ENCODE measurements around the gene ABHD13. TPM values are rescaled to one million over a fixed set of nuclear protein-coding genes. Genes with fewer than 3 reads are reported as not detected.

The ABHD13 gene
- total RNA-seq, 2 donors from 2014 or later: 8.0 to 10.2 TPM

GRCh38 chr13:108188260-108188659 lies 29.9 kb upstream of the ABHD13 start:
- Histone ChIP-seq H3K9ac (ENCODE audit: extremely low read depth, low read length, poor library complexity, severe bottlenecking) (no peak overlapping the region), H3K4me1 (ENCODE audit: control insufficient read depth, insufficient read depth, low read length) (no peaks in the 10 kb centered on the region), H3K4me3 (ENCODE audit: low read length) (no peak overlapping the region), H3K9me3 (ENCODE audit: control insufficient read depth, low read length) (no peaks in the 10 kb centered on the region), H3K27ac (ENCODE audit: low read depth, low read length) (no peak overlapping the region), H3K36me3 (ENCODE audit: control insufficient read depth, insufficient read depth, low read length) (no peaks in the 10 kb centered on the region), H3K27me3 (ENCODE audit: control insufficient read depth, insufficient read depth, low read length, poor library complexity, severe bottlenecking) (no peaks in the 10 kb centered on the region)
- H3K36me3 Mint-ChIP-seq (ENCODE audit: low read depth): no peaks in the 10 kb centered on the region
- H3K4me1 Mint-ChIP-seq: peaks cover 4% of the 10 kb centered on the region
- TF ChIP-seq, protein P1, sequence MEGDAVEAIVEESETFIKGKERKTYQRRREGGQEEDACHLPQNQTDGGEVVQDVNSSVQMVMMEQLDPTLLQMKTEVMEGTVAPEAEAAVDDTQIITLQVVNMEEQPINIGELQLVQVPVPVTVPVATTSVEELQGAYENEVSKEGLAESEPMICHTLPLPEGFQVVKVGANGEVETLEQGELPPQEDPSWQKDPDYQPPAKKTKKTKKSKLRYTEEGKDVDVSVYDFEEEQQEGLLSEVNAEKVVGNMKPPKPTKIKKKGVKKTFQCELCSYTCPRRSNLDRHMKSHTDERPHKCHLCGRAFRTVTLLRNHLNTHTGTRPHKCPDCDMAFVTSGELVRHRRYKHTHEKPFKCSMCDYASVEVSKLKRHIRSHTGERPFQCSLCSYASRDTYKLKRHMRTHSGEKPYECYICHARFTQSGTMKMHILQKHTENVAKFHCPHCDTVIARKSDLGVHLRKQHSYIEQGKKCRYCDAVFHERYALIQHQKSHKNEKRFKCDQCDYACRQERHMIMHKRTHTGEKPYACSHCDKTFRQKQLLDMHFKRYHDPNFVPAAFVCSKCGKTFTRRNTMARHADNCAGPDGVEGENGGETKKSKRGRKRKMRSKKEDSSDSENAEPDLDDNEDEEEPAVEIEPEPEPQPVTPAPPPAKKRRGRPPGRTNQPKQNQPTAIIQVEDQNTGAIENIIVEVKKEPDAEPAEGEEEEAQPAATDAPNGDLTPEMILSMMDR (conservative IDR thresholded peaks at IDR 0.05): no peak
- peaks cover 10% of the 10 kb centered on the region for H3K9me3 Mint-ChIP-seq
- H3K27ac Mint-ChIP-seq: no peak overlapping the region
- WGBS, 2 experiments (ENCODE audit: insufficient coverage in 1 of 2, insufficient read length in 1 of 2): 64 to 82% methylated on average over 1 to 2 of the region's 2 CpGs
- H3K4me3 Mint-ChIP-seq: no peak overlapping the region
- DNase-seq: no peak
- H3K27me3 Mint-ChIP-seq (ENCODE audit: insufficient read depth): no peaks in the 10 kb centered on the region

GRCh38 chr13:108190897-108191296 lies 27.3 kb upstream of the ABHD13 start:
- WGBS, 2 experiments (ENCODE audit: insufficient coverage in 1 of 2, insufficient read length in 1 of 2): 89 to 92% methylated on average over 2 of the region's 3 CpGs
- no peak for DNase-seq
- TF ChIP-seq, protein P1 (conservative IDR thresholded peaks at IDR 0.05): no peak

DNA sequence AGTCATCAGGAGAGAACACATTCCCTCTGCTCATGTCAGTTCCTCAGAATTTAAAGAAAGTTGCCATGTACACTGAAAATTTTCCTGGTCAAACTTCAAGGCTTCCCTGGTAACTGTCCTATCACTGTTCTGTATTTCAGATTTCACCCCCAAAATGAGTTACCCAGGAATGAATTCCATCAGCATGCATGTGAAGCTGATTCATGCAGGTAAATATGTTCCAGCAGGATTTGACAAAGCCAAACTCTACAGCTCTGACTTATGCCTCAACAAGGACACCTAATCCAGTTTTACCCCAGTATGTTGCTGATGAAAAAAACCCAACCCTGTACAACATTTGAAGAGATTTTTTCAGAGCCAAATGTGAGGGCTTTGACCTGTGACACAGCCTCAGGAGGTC lies 24.4 kb upstream of the ABHD13 start:
- TF ChIP-seq, protein P1 (conservative IDR thresholded peaks at IDR 0.05): no peak
- H3K9me3 Mint-ChIP-seq: peaks cover 25% of the 10 kb centered on the region
- peaks cover 5% of the 10 kb centered on the region for H3K4me1 ChIP-seq (ENCODE audit: control insufficient read depth, insufficient read depth, low read length)
- H3K9ac ChIP-seq (ENCODE audit: extremely low read depth, low read length, poor library complexity, severe bottlenecking): no peak overlapping the region
- H3K4me3 ChIP-seq (ENCODE audit: low read length): peak overlapping the region; percentile 3
- peaks cover 36% of the 10 kb centered on the region for H3K9me3 ChIP-seq (ENCODE audit: control insufficient read depth, low read length)
- no peak for DNase-seq
- H3K27me3 Mint-ChIP-seq (ENCODE audit: insufficient read depth): no peaks in the 10 kb centered on the region
- no peaks in the 10 kb centered on the region for H3K27me3 ChIP-seq (ENCODE audit: control insufficient read depth, insufficient read depth, low read length, poor library complexity, severe bottlenecking)
- no peak overlapping the region for H3K4me3 Mint-ChIP-seq
- no peaks in the 10 kb centered on the region for H3K36me3 Mint-ChIP-seq (ENCODE audit: low read depth)
- no peaks in the 10 kb centered on the region for H3K36me3 ChIP-seq (ENCODE audit: control insufficient read depth, insufficient read depth, low read length)
- no peak overlapping the region for H3K27ac ChIP-seq (ENCODE audit: low read depth, low read length)
- peaks cover 15% of the 10 kb centered on the region for H3K4me1 Mint-ChIP-seq
- H3K27ac Mint-ChIP-seq: no peak overlapping the region

More at GRCh38 chr13:108190897-108191296, 27.3 kb upstream of the ABHD13 start:
- Mint-ChIP-seq H3K36me3 (ENCODE audit: low read depth) (no peaks in the 10 kb centered on the region), H3K27me3 (ENCODE audit: insufficient read depth) (no peaks in the 10 kb centered on the region), H3K4me1 (peaks cover 15% of the 10 kb centered on the region), H3K27ac (no peak overlapping the region), H3K9me3 (peaks cover 10% of the 10 kb centered on the region), H3K4me3 (no peak overlapping the region)
- Histone ChIP-seq H3K27me3 (ENCODE audit: control insufficient read depth, insufficient read depth, low read length, poor library complexity, severe bottlenecking) (no peaks in the 10 kb centered on the region), H3K9me3 (ENCODE audit: control insufficient read depth, low read length) (peaks cover 18% of the 10 kb centered on the region), H3K4me3 (ENCODE audit: low read length) (no peak overlapping the region), H3K9ac (ENCODE audit: extremely low read depth, low read length, poor library complexity, severe bottlenecking) (no peak overlapping the region), H3K36me3 (ENCODE audit: control insufficient read depth, insufficient read depth, low read length) (no peaks in the 10 kb centered on the region), H3K27ac (ENCODE audit: low read depth, low read length) (no peak overlapping the region), H3K4me1 (ENCODE audit: control insufficient read depth, insufficient read depth, low read length) (peaks cover 5% of the 10 kb centered on the region)

All from endodermal cell (in vitro differentiated cells).